Testis (tissue), 3 donors: Measurements from ENCODE around the gene ARSK. TPM values are rescaled to one million over a fixed set of nuclear protein-coding genes. Genes with fewer than 3 reads are reported as not detected.

Source experiments
- DNase-seq: peaks from one replicate; pipeline ENCODE4 v3.0.0-alpha.2; 2019
- H3K27ac ChIP-seq, 2 donors: fragments of 200-600 bp; sonication (generic); one replicate each; pipeline ENCODE4 v1.5.1; 2019
- H3K27me3 ChIP-seq: fragments of 200-600 bp; sonication (generic); one replicate; pipeline ENCODE4 v1.5.1; 2019
- H3K36me3 ChIP-seq: fragments of 200-600 bp; sonication (generic); one replicate; pipeline ENCODE4 v1.5.1; 2017; ENCODE audit warnings: low read depth; ENCODE audit errors: missing control alignments
- H3K4me1 ChIP-seq: fragments of 200-600 bp; sonication (generic); one replicate; pipeline ENCODE4 v1.5.1; 2019
- H3K4me3 ChIP-seq, 2 donors: fragments of 200-600 bp; sonication (generic); one replicate each; pipeline ENCODE4 v1.5.1; 2017 to 2019
- H3K9me3 ChIP-seq: fragments of 200-600 bp; sonication (generic); one replicate; pipeline ENCODE4 v1.5.1; 2017
- CTCF ChIP-seq, 3 experiments: fragments of 450-650 bp in 2 of 3; fragments of 200-600 bp in 1 of 3; sonication (generic) in 1 of 3; IDR thresholded peaks; one replicate each; pipeline ENCODE4 v1.5.1; 2016 to 2019; ENCODE audit warnings: antibody characterized with exemption in 3 of 3, mild to moderate bottlenecking in 2 of 3, moderate library complexity in 1 of 3
- POLR2A ChIP-seq: fragments of 450-650 bp; IDR thresholded peaks from one replicate; pipeline ENCODE4 v1.6.1; 2017; ENCODE audit warnings: antibody characterized with exemption, mild to moderate bottlenecking, moderate library complexity
- WGBS, 2 donors: methylation state at CpG; one replicate each; pipeline ENCODE4 v1.1.5; 2018; 5-methylcytosine and 5-hydroxymethylcytosine counted together
- intact Hi-C: fragments of 100-400 bp; cut with DNase I; formaldehyde crosslinking; loops from one replicate; pipeline ENCODE4 v1.15.1; 2023; ENCODE audit warnings: low total_unique reads
- polyA plus RNA-seq: library from polyadenylated mRNA; stranded (reverse); fragments of 350-450 nt; fragmentation: Illumina TruSeq; extraction: RNeasy Lipid Tissue Mini Kit (QIAGEN cat#74804); gene quantifications from one replicate; pipeline ENCODE4 v1.2.3, GENCODE V29; 2014; ENCODE audit warnings: low read depth, low replicate concordance; ENCODE audit not compliant: insufficient read depth
- total RNA-seq, 2 donors: library from RNA; depleted of rRNA; stranded (reverse); fragments of >200 nt; gene quantifications; one replicate each; pipeline ENCODE4 v1.2.3, GENCODE V29; 2016

The ARSK gene
- total and polyA plus RNA-seq, 3 donors from 2014 or later: 2.4 to 6.8 (median 5.8) TPM

DNA sequence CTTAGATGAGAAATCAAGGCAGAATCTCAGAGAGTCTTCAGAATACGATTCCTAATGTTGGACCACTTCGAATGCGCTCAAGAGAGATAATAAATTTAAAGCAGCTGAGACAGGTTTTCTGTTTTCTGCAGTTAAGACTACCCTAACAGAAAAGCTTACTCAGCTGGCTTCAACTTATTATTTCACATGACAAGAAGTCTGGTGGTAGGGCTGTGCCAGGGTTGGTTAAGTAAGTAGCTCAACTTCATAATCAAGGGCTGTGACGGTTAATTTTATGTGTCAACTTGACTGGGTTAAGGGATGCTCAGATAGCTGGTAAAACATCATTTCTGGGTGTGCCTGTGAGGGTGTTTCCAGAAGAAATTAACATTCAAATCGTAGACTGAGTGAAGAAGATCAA lies 68.8 kb downstream of the ARSK start:
- Histone ChIP-seq H3K27me3 (no peaks in the 10 kb centered on the region), H3K4me1 (no peaks in the 10 kb centered on the region), H3K4me3 (no peak overlapping the region), H3K27ac (no peak overlapping the region), H3K36me3 (no peaks in the 10 kb centered on the region), H3K9me3 (no peaks in the 10 kb centered on the region)
- TF ChIP-seq CTCF (IDR thresholded peaks at IDR 0.05): no peak
- no peak for TF ChIP-seq POLR2A
- intact Hi-C loops: no loop called here
- no peak for DNase-seq
- 93% methylated on average over 5 of the region's 5 CpGs for WGBS, 2 donors

- Histone ChIP-seq H3K27ac (no peak overlapping the region), H3K36me3 (no peaks in the 10 kb centered on the region), H3K9me3 (no peaks in the 10 kb centered on the region), H3K4me1 (no peaks in the 10 kb centered on the region), H3K27me3 (no peaks in the 10 kb centered on the region), H3K4me3 (no peak overlapping the region)
- TF ChIP-seq POLR2A (no peak), CTCF (IDR thresholded peaks at IDR 0.05) (no peak)
- DNase-seq: no peak
- intact Hi-C loops: no loop called here
- 89 to 97% methylated on average over 2 of the region's 2 CpGs for WGBS, 2 donors
Measured at GRCh38 chr5:95624368-95624767, 69.5 kb downstream of the ARSK start.

DNA sequence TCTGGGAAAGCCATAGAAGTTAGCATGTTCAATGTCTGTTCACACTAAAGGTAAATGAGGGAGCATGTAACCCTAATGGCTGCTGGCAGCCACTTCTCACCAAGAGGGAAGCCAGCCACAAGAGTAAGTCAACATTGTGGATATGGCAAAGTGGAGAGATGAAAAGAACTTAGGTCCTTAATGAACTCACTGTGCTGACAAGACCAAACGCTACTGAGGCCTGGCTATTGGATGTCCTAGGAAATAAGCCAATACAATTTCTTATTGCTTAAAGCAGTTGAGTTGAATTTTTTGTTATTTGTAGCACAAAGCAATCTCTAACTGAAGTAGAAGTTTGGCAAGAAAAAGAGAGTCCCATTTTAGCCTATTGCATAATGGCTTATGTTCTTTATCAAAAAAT lies 71.8 kb downstream of the ARSK start:
- WGBS, 2 donors: 69 to 80% methylated on average over 1 of the region's 1 CpG
- Histone ChIP-seq H3K4me3 (no peak overlapping the region), H3K27me3 (no peaks in the 10 kb centered on the region), H3K36me3 (no peaks in the 10 kb centered on the region), H3K9me3 (no peaks in the 10 kb centered on the region), H3K4me1 (no peaks in the 10 kb centered on the region), H3K27ac (no peak overlapping the region)
- DNase-seq: no peak
- intact Hi-C loops: no loop called here
- TF ChIP-seq POLR2A (no peak), CTCF (IDR thresholded peaks at IDR 0.05) (no peak)

- no peak overlapping the region for H3K4me3 ChIP-seq
- H3K4me1 ChIP-seq: no peaks in the 10 kb centered on the region
- H3K27ac ChIP-seq: no peak overlapping the region
- H3K27me3 ChIP-seq: no peaks in the 10 kb centered on the region
- H3K9me3 ChIP-seq: no peaks in the 10 kb centered on the region
- TF ChIP-seq POLR2A (no peak), CTCF (IDR thresholded peaks at IDR 0.05) (no peak)
- intact Hi-C loops: no loop called here
- no peak for DNase-seq
- 91 to 93% methylated on average over 3 to 4 of the region's 4 CpGs for WGBS, 2 donors
- no peaks in the 10 kb centered on the region for H3K36me3 ChIP-seq
Measured at GRCh38 chr5:95627971-95628810, 73.3 kb downstream of the ARSK start.

DNA sequence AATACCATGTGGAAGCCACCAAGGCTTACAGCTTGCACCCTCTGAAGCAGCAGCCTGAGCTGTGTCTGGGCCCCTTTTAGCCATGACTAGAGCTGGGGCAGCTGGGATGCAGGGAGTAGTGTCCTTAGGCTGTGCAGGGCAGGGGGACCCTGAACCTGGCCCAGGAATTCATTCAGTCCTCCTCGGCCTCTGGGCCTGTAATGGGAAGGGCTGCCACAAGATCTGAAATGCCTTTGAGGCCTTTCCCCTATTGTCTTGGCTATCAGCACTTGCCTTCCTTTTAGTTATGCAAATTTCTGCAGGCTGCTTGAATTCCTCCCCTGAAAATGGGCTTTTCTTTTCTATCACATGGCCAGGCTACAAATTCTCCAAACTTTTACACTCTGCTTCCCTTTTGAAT lies 74.0 kb downstream of the ARSK start:
- TF ChIP-seq CTCF (IDR thresholded peaks at IDR 0.05) (no peak), POLR2A (no peak)
- Histone ChIP-seq H3K27ac (no peak overlapping the region), H3K27me3 (no peaks in the 10 kb centered on the region), H3K4me3 (no peak overlapping the region), H3K9me3 (no peaks in the 10 kb centered on the region), H3K36me3 (no peaks in the 10 kb centered on the region), H3K4me1 (no peaks in the 10 kb centered on the region)
- no peak for DNase-seq
- intact Hi-C loops: no loop called here
- WGBS, 2 donors: 80 to 100% methylated on average over 1 of the region's 1 CpG
